Hepatocyte (in vitro differentiated cells): Measurements from ENCODE around the gene ARHGAP22.

Experiments used
- EZH2 ChIP-seq: fragments of 200-600 bp; sonication (generic); IDR thresholded peaks from 2 replicates; pipeline ENCODE4 v1.6.1; 2016; ENCODE audit warnings: antibody characterized with exemption, mild to moderate bottlenecking, borderline replicate concordance
- EZH2phosphoT487 ChIP-seq: fragments of 200-600 bp; sonication (generic); IDR thresholded peaks from one replicate; pipeline ENCODE4 v1.6.1; 2018; ENCODE audit warnings: antibody characterized with exemption, mild to moderate bottlenecking, low read depth, moderate library complexity; ENCODE audit not compliant: unreplicated experiment, severe bottlenecking
- TF ChIP-seq, protein P1 (sequence below): fragments of 200-600 bp; sonication (generic); IDR thresholded peaks from 2 replicates; pipeline ENCODE4 v1.5.1; 2016; ENCODE audit warnings: antibody characterized with exemption, mild to moderate bottlenecking; ENCODE audit not compliant: poor library complexity

DNA sequence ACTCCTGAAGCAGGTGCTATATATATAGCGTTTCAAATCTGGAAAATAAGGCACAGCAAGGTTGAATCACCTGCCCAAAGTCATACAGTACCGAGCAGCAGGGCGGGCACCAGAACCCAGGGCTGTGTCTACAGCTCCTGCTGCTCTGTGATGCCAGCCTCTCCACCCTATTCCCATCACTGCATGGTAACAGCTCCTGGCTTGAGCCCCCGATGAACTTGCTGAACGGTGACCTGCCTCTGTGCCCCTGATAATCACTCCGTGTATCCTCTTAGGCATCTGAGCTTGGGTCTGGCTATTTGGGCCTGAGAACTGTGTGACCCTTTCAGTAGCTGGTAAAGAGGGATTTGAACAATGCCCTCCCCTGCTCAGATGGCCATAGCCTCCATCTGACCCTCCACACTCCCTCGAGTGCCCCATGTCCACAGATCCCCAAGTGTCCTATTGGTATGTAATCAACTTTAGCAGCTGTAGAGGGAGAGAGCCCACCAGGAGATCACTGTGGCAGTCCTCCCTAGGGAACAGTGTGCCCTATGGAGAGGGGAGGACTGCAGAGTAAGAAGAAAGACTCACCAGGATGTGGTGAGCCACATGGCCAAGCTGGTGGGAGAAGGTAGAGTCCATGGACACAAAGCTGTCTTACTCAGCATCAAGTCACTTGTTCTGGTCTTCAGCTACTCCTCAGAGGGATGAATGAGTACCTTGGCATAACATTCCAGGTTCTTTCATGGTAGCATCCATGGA, 1.1 kb upstream of the ARHGAP22 start:
- TF ChIP-seq, protein P1, sequence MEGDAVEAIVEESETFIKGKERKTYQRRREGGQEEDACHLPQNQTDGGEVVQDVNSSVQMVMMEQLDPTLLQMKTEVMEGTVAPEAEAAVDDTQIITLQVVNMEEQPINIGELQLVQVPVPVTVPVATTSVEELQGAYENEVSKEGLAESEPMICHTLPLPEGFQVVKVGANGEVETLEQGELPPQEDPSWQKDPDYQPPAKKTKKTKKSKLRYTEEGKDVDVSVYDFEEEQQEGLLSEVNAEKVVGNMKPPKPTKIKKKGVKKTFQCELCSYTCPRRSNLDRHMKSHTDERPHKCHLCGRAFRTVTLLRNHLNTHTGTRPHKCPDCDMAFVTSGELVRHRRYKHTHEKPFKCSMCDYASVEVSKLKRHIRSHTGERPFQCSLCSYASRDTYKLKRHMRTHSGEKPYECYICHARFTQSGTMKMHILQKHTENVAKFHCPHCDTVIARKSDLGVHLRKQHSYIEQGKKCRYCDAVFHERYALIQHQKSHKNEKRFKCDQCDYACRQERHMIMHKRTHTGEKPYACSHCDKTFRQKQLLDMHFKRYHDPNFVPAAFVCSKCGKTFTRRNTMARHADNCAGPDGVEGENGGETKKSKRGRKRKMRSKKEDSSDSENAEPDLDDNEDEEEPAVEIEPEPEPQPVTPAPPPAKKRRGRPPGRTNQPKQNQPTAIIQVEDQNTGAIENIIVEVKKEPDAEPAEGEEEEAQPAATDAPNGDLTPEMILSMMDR, result no peak
- TF ChIP-seq EZH2, result no peak
- no peak for TF ChIP-seq EZH2phosphoT487
